Keratinocyte (primary cell): Measurements from ENCODE around the gene DCP2. TPM values are rescaled to one million over a fixed set of nuclear protein-coding genes. Genes with fewer than 3 reads are reported as not detected.

ENCODE experiments used
- DNase-seq: peaks from one replicate; pipeline ENCODE4 v3.0.0-alpha.2; 2011; ENCODE audit warnings: low read depth, missing footprints, low spot score
- FAIRE-seq: peaks from 2 replicates; lab custom pipeline; 2011; peaks lifted over from hg19 to GRCh38; lab: Jason Lieb, UNC
- H2AFZ ChIP-seq: 2 replicates; pipeline ENCODE4 v1.6.0; 2012; ENCODE audit warnings: low read length, control low read depth, inconsistent platforms; ENCODE audit not compliant: control insufficient read depth
- H3K27ac ChIP-seq: 2 replicates; pipeline ENCODE4 v1.5.1; 2011; ENCODE audit warnings: low read length; ENCODE audit not compliant: control insufficient read depth, insufficient read depth
- H3K27me3 ChIP-seq: 3 replicates; pipeline ENCODE4 v1.6.0; 2011; ENCODE audit warnings: low read length; ENCODE audit not compliant: control insufficient read depth, insufficient read depth; ENCODE audit errors: extremely low read depth
- H3K36me3 ChIP-seq, 2 experiments: 2 replicates in 1 of 2; 3 replicates in 1 of 2; pipeline ENCODE4 v1.5.1; 2011; ENCODE audit warnings: low read length in 2 of 2, mild to moderate bottlenecking in 1 of 2; ENCODE audit not compliant: control insufficient read depth in 2 of 2, insufficient read depth in 2 of 2; ENCODE audit errors: extremely low read depth in 1 of 2
- H3K4me1 ChIP-seq: 3 replicates; pipeline ENCODE4 v1.5.1; 2011; ENCODE audit warnings: low read length; ENCODE audit not compliant: control insufficient read depth, insufficient read depth; ENCODE audit errors: extremely low read depth
- H3K4me2 ChIP-seq: 3 replicates; pipeline ENCODE4 v1.6.0; 2011; ENCODE audit warnings: low read depth, low read length; ENCODE audit not compliant: control insufficient read depth, insufficient read depth; ENCODE audit errors: extremely low read depth
- H3K4me3 ChIP-seq, 3 experiments: fragments of 200-600 bp in 1 of 3; sonication (generic) in 1 of 3; 2 replicates in 2 of 3; 3 replicates in 1 of 3; pipeline ENCODE4 v1.5.1; 2011 to 2016; ENCODE audit warnings: low read length in 3 of 3, mild to moderate bottlenecking in 3 of 3, control low read depth in 2 of 3, inconsistent platforms in 1 of 3, low read depth in 1 of 3, mixed read lengths in 1 of 3, mixed run types in 1 of 3, moderate library complexity in 1 of 3; ENCODE audit not compliant: control insufficient read depth in 2 of 3, insufficient read depth in 2 of 3; ENCODE audit errors: extremely low read depth in 1 of 3
- H3K79me2 ChIP-seq: 2 replicates; pipeline ENCODE4 v1.6.0; 2012; ENCODE audit warnings: low read length; ENCODE audit not compliant: control insufficient read depth, insufficient read depth
- H3K9ac ChIP-seq: 3 replicates; pipeline ENCODE4 v1.6.0; 2011; ENCODE audit warnings: low read length; ENCODE audit not compliant: control insufficient read depth, insufficient read depth; ENCODE audit errors: extremely low read depth
- H3K9me1 ChIP-seq: 3 replicates; pipeline ENCODE4 v1.6.0; 2011; ENCODE audit warnings: low read length; ENCODE audit not compliant: control insufficient read depth, insufficient read depth; ENCODE audit errors: extremely low read depth
- H3K9me3 ChIP-seq: 2 replicates; pipeline ENCODE4 v1.5.1; 2012; ENCODE audit warnings: low read depth, low read length; ENCODE audit not compliant: control insufficient read depth
- H4K20me1 ChIP-seq: 3 replicates; pipeline ENCODE4 v1.6.0; 2011; ENCODE audit warnings: low read length; ENCODE audit not compliant: control insufficient read depth, insufficient read depth; ENCODE audit errors: extremely low read depth
- EZH2 ChIP-seq: IDR thresholded peaks from one replicate; pipeline ENCODE4 v1.6.1; 2012; ENCODE audit warnings: inconsistent platforms, mild to moderate bottlenecking, low read length, moderate library complexity
- dilution Hi-C: fragments of 300-500 bp; cut with MboI; formaldehyde crosslinking; loops from one replicate; pipeline ENCODE4 v1.7.0; 2020; ENCODE audit warnings: low sequenced_read_pairs; ENCODE audit not compliant: extremely low pct_ligation_motif_present
- polyA plus RNA-seq, 5 experiments: library from polyadenylated mRNA; depleted of rRNA in 3 of 5; stranded (reverse) in 3 of 5; stranded (forward) in 1 of 5; unstranded in 1 of 5; fragments of >200 nt; gene quantifications; 1 replicate in 1 of 5; 2 replicates in 3 of 5; 3 replicates in 1 of 5; pipeline versions ENCODE4 v1.2.1 to v1.2.3, GENCODE V29; 2011 to 2012; ENCODE audit warnings: missing spikeins in 2 of 5, low read depth in 1 of 5, low replicate concordance in 1 of 5
- TF ChIP-seq, protein P1 (sequence below), 3 experiments: IDR thresholded peaks in 1 of 3; conservative IDR thresholded peaks in 1 of 3; optimal IDR thresholded peaks in 1 of 3; 2 replicates in 2 of 3; 3 replicates in 1 of 3; pipeline versions ENCODE3 to v1.5.1; 2011; ENCODE audit warnings: low read length in 3 of 3, mild to moderate bottlenecking in 3 of 3, moderate library complexity in 2 of 3, control low read depth in 1 of 3, inconsistent platforms in 1 of 3; ENCODE audit not compliant: insufficient read depth in 2 of 3; ENCODE audit errors: extremely low read depth in 1 of 3

DCP2 gene
- polyA plus RNA-seq, 1 donor (not counting 4 experiments of a cell fraction or from before 2014, with no cell fraction given) = 11.8 TPM

DNA sequence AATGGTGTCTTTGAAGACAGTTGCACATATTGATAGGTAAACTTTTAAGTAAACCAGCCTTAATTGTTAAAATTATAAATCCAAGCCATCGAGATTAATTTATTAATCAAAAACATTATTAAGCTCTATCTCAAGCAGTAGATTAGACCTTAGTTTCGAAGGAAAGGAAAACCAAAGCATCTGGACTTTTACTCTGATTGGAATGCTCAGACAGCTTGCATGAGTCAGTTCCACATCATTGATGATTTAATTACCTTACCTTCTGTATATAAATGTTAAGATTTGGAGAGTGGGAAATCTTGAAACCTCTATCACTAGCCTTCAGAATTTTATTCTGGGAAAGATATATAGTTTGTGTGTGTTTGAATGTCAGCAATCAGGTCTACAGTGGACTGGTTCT is 23.9 kb downstream of the DCP2 start:
- Histone ChIP-seq H3K9me3 (no peaks in the 10 kb centered on the region), H3K9ac (no peak overlapping the region), H3K9me1 (no peaks in the 10 kb centered on the region), H3K36me3 (peaks cover 7 to 16% of the 10 kb centered on the region in 2 experiments), H3K4me3 (no peak overlapping the region), H3K79me2 (peaks cover 35% of the 10 kb centered on the region), H2AFZ (no peak overlapping the region), H3K27me3 (no peaks in the 10 kb centered on the region), H4K20me1 (no peaks in the 10 kb centered on the region), H3K4me1 (peaks cover 22% of the 10 kb centered on the region), H3K4me2 (peak overlapping the region; percentile 20), H3K27ac (no peak overlapping the region)
- DNase-seq (no peak), FAIRE-seq (no peak)
- dilution Hi-C loops = no loop called here
- no peak for TF ChIP-seq EZH2
- TF ChIP-seq, protein P1, sequence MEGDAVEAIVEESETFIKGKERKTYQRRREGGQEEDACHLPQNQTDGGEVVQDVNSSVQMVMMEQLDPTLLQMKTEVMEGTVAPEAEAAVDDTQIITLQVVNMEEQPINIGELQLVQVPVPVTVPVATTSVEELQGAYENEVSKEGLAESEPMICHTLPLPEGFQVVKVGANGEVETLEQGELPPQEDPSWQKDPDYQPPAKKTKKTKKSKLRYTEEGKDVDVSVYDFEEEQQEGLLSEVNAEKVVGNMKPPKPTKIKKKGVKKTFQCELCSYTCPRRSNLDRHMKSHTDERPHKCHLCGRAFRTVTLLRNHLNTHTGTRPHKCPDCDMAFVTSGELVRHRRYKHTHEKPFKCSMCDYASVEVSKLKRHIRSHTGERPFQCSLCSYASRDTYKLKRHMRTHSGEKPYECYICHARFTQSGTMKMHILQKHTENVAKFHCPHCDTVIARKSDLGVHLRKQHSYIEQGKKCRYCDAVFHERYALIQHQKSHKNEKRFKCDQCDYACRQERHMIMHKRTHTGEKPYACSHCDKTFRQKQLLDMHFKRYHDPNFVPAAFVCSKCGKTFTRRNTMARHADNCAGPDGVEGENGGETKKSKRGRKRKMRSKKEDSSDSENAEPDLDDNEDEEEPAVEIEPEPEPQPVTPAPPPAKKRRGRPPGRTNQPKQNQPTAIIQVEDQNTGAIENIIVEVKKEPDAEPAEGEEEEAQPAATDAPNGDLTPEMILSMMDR (optimal IDR thresholded peaks at IDR 0.05 in 1 of 3, IDR thresholded peaks at IDR 0.05 in 1 of 3, conservative IDR thresholded peaks at IDR 0.05 in 1 of 3; ENCODE audit: extremely low read depth in 1 of 3, insufficient read depth in 2 of 3, low read length in 3 of 3) = no peak

DNA sequence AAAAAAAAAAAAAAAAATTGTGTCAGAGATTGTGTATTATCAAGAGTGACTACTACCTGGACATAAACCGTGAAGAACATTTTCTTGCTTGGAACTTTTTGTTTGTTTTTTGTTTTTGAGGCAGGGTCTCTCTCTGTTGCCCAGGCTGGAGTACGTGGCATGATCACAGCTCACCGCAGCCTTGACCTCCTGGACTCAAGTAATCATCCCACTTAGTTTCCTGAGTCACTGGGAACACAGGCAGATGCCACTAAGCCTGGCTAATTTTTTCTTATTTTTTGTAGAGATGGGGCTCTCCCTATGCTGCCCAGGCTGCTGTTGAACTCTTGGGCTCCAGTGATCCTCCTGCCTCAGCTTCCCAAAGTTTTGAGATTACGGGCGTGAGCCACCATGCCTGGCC is 25.8 kb downstream of the DCP2 start:
- Histone ChIP-seq H3K27me3 (no peaks in the 10 kb centered on the region), H3K36me3 (peaks cover 7 to 16% of the 10 kb centered on the region in 2 experiments), H3K9ac (no peak overlapping the region), H3K9me1 (no peaks in the 10 kb centered on the region), H3K4me2 (no peak overlapping the region), H3K4me3 (no peak overlapping the region), H4K20me1 (no peaks in the 10 kb centered on the region), H3K79me2 (peaks cover 22% of the 10 kb centered on the region), H3K27ac (no peak overlapping the region), H3K4me1 (peaks cover 23% of the 10 kb centered on the region), H3K9me3 (no peaks in the 10 kb centered on the region), H2AFZ (no peak overlapping the region)
- TF ChIP-seq EZH2 = no peak
- TF ChIP-seq, protein P1 (optimal IDR thresholded peaks at IDR 0.05 in 1 of 3, IDR thresholded peaks at IDR 0.05 in 1 of 3, conservative IDR thresholded peaks at IDR 0.05 in 1 of 3; ENCODE audit: extremely low read depth in 1 of 3, insufficient read depth in 2 of 3, low read length in 3 of 3) = no peak
- dilution Hi-C loops = no loop called here
- no peak for DNase-seq
- no peak for FAIRE-seq
